Measurements from ENCODE around the gene ANAPC2. TPM values are rescaled to one million over a fixed set of nuclear protein-coding genes. Genes with fewer than 3 reads are reported as not detected.

ANAPC2 gene
- total and polyA plus RNA-seq, 4 experiments from 2014 or later = 3.2 to 125 (median 60.8) TPM

DNA sequence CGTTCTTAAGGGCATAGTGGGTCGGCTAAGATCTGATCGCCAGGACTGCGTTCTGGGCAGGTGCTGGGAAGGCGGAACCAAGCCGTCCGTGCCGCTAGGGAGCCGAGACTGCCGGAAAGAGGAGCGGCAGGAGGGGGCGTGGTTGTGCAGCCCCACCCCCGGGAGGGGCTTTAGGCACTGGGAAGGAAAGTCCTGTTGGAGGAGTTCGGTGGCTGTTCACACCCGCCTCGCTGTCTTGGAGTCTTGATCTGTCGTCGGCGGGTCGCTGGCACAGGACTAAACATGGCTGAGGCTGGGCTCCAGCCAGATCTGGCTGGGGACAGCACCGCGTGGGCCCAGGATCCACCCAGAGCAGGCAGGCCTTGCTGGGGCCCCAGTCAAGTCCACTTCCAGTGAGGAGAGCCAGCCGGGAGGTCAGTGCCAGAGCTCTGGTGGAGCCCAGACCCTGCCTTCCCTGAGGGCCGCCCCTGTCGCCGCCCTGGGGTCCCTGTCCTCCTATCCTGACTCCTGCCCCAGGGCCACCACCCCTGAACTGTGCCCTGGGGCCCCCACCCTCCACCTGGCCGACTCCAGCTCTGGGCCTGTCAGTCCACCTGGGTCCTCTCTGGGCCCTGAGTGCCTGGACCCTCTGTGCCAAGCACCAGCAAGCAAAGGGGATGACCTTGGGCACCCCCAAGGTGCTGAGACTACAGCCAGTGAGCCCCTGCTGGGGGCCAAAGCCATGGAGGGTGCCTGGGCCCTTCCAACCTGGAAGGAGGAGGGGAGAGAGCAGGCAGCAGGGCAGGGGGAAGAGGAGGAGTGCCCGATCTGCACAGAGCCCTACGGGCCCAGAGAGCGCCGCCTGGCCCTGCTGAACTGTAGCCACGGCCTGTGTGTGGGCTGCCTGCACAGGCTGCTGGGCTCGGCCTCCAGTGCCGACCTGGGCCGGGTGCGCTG lies 29.2 kb upstream of the ANAPC2 start:
- ChIA-PET POLR2A (ENCODE audit: partially characterized antibody) (interaction anchor here (0.9 to 6.8 kb wide), 4 partner anchors 17 to 105 kb away, joined by 3 to 61 read pairs (median 5); partner anchors contain the start of genes ANAPC2, SSNA1 and TPRN), CTCF (ENCODE audit: partially characterized antibody) (no interaction called here)
- intact Hi-C loops (cut with micrococcal nuclease) = no loop called here
- H3K9me3 Mint-ChIP-seq = no peaks in the 10 kb centered on the region
- H3K27me3 ChIP-seq (ENCODE audit: insufficient read depth, low read length) = no peaks in the 10 kb centered on the region
- no peak overlapping the region for H3K27ac Mint-ChIP-seq
- H3K9me3 ChIP-seq (ENCODE audit: control insufficient read depth in 1 of 2, low read length in 2 of 2) = no peaks in the 10 kb centered on the region
- H3K36me3 Mint-ChIP-seq = no peaks in the 10 kb centered on the region
- no peak overlapping the region for H3K27ac ChIP-seq (ENCODE audit: low read depth, low read length)
- H3K4me3 Mint-ChIP-seq = peak overlapping the region in 1 of 8 donors; percentile 10
- DNase-seq = no peak
- H3K27me3 Mint-ChIP-seq = no peaks in the 10 kb centered on the region
- H3K4me1 Mint-ChIP-seq = no peaks in the 10 kb centered on the region
- no peak overlapping the region for H3K4me3 ChIP-seq (ENCODE audit: low read length in 2 of 2)
- no peaks in the 10 kb centered on the region for H3K36me3 ChIP-seq (ENCODE audit: insufficient read depth, low read length)
- peaks cover 2% of the 10 kb centered on the region for H3K4me1 ChIP-seq (ENCODE audit: insufficient read depth, low read length)

DNA sequence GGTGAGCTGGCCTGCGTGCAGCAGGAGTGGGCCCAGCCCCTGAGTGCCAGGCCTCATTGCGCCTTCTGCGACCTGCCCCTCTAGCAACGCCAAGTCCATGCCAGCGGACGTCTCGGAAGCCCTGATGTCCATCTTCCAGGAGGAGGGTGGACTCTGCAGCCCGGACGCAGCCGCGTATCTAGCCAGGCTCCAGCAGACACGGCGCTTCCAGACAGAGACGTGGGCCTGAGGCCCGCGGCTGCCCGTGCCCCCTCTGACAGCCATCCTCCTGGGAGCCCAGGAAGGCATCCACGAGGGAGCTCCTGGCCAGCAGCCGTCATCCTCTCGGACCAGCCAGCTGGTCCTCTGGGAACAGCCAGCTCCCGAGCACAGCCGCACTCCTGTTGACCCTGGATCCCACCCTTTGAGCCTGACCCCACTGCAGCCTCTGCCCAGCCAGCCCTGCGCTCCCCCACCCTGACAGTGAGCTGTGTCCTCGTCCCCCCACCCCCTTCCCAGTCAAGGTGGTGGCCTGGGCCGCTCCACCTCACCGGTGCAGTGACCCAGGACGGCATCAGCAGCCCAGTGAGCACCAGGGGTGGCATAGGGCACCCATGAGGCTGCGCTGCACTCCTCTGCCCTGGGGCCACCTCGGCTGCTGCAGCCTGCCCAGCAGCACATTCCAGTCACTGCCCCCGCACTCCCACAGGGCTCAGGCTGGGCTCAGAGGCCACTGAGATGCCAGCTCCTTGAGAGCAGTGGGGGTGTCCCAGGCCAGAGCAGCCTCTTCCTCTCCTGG lies 28.0 kb upstream of the ANAPC2 start:
- no peaks in the 10 kb centered on the region for H3K36me3 Mint-ChIP-seq
- Histone ChIP-seq H3K27ac (ENCODE audit: low read depth, low read length) (no peak overlapping the region), H3K4me1 (ENCODE audit: insufficient read depth, low read length) (no peaks in the 10 kb centered on the region), H3K4me3 (ENCODE audit: low read length in 2 of 2) (no peak overlapping the region), H3K36me3 (ENCODE audit: insufficient read depth, low read length) (no peaks in the 10 kb centered on the region), H3K27me3 (ENCODE audit: insufficient read depth, low read length) (no peaks in the 10 kb centered on the region), H3K9me3 (ENCODE audit: control insufficient read depth in 1 of 2, low read length in 2 of 2) (no peaks in the 10 kb centered on the region)
- no peak overlapping the region for H3K4me3 Mint-ChIP-seq
- intact Hi-C loops (cut with micrococcal nuclease) = no loop called here
- no peaks in the 10 kb centered on the region for H3K9me3 Mint-ChIP-seq
- DNase-seq = no peak
- ChIA-PET CTCF (ENCODE audit: partially characterized antibody) (interaction anchor here (1.6 to 3.0 kb wide), 2 partner anchors 20 to 25 kb away, joined by 4 to 10 read pairs; no protein-coding TSS in a partner anchor), POLR2A (ENCODE audit: partially characterized antibody) (interaction anchor here (0.8 to 2.0 kb wide), 3 partner anchors 16 to 104 kb away, joined by 3 to 7 read pairs (median 3); partner anchors contain the start of gene TPRN)
- H3K27ac Mint-ChIP-seq = no peak overlapping the region
- no peaks in the 10 kb centered on the region for H3K27me3 Mint-ChIP-seq
- H3K4me1 Mint-ChIP-seq = no peaks in the 10 kb centered on the region

GRCh38 chr9:137215196-137215986 lies 27.0 kb upstream of the ANAPC2 start:
- no peaks in the 10 kb centered on the region for H3K9me3 Mint-ChIP-seq
- Histone ChIP-seq H3K4me3 (ENCODE audit: low read length in 2 of 2) (no peak overlapping the region), H3K27ac (ENCODE audit: low read depth, low read length) (no peak overlapping the region), H3K36me3 (ENCODE audit: insufficient read depth, low read length) (no peaks in the 10 kb centered on the region), H3K4me1 (ENCODE audit: insufficient read depth, low read length) (no peaks in the 10 kb centered on the region), H3K27me3 (ENCODE audit: insufficient read depth, low read length) (no peaks in the 10 kb centered on the region), H3K9me3 (ENCODE audit: control insufficient read depth in 1 of 2, low read length in 2 of 2) (no peaks in the 10 kb centered on the region)
- H3K36me3 Mint-ChIP-seq = no peaks in the 10 kb centered on the region
- intact Hi-C loops (cut with micrococcal nuclease) = no loop called here
- ChIA-PET POLR2A (ENCODE audit: partially characterized antibody) (interaction anchor here (0.8 to 1.6 kb wide), 2 partner anchors 10 to 30 kb away, joined by 3 to 7 read pairs; partner anchors contain the start of genes NDOR1 and TMEM203), CTCF (ENCODE audit: partially characterized antibody) (interaction anchor here (1.6 to 3.0 kb wide), 2 partner anchors 21 to 24 kb away, joined by 4 to 10 read pairs; no protein-coding TSS in a partner anchor)
- H3K4me3 Mint-ChIP-seq = no peak overlapping the region
- DNase-seq = no peak
- H3K4me1 Mint-ChIP-seq = peaks cover 0 to 1% (median 0%) of the 10 kb centered on the region in 4 donors
- no peaks in the 10 kb centered on the region for H3K27me3 Mint-ChIP-seq
- H3K27ac Mint-ChIP-seq = peak overlapping the region in 1 of 7 donors; percentile 27

GRCh38 chr9:137214620-137215019 lies 26.3 kb upstream of the ANAPC2 start:
- intact Hi-C loops (cut with micrococcal nuclease) = no loop called here
- H3K27ac ChIP-seq (ENCODE audit: low read depth, low read length) = no peak overlapping the region
- Mint-ChIP-seq H3K27ac (peak overlapping the region in 1 of 7 donors; percentile 27), H3K9me3 (no peaks in the 10 kb centered on the region), H3K4me1 (peaks cover 0 to 1% (median 0%) of the 10 kb centered on the region in 4 donors), H3K27me3 (no peaks in the 10 kb centered on the region), H3K36me3 (no peaks in the 10 kb centered on the region), H3K4me3 (no peak overlapping the region)
- no peak for DNase-seq
- no peaks in the 10 kb centered on the region for H3K27me3 ChIP-seq (ENCODE audit: insufficient read depth, low read length)
- H3K9me3 ChIP-seq (ENCODE audit: control insufficient read depth in 1 of 2, low read length in 2 of 2) = no peaks in the 10 kb centered on the region
- no peak overlapping the region for H3K4me3 ChIP-seq (ENCODE audit: low read length in 2 of 2)
- no peaks in the 10 kb centered on the region for H3K36me3 ChIP-seq (ENCODE audit: insufficient read depth, low read length)
- POLR2A ChIA-PET (ENCODE audit: partially characterized antibody) = interaction anchor here (1.6 kb wide), 1 partner anchor 9 kb away, joined by 7 read pairs; the partner anchor contains the start of genes NDOR1 and TMEM203
- CTCF ChIA-PET (ENCODE audit: partially characterized antibody) = interaction anchor here (3.0 kb wide), 1 partner anchor 22 kb away, joined by 10 read pairs; no protein-coding TSS in a partner anchor
- H3K4me1 ChIP-seq (ENCODE audit: insufficient read depth, low read length) = no peaks in the 10 kb centered on the region

DNA sequence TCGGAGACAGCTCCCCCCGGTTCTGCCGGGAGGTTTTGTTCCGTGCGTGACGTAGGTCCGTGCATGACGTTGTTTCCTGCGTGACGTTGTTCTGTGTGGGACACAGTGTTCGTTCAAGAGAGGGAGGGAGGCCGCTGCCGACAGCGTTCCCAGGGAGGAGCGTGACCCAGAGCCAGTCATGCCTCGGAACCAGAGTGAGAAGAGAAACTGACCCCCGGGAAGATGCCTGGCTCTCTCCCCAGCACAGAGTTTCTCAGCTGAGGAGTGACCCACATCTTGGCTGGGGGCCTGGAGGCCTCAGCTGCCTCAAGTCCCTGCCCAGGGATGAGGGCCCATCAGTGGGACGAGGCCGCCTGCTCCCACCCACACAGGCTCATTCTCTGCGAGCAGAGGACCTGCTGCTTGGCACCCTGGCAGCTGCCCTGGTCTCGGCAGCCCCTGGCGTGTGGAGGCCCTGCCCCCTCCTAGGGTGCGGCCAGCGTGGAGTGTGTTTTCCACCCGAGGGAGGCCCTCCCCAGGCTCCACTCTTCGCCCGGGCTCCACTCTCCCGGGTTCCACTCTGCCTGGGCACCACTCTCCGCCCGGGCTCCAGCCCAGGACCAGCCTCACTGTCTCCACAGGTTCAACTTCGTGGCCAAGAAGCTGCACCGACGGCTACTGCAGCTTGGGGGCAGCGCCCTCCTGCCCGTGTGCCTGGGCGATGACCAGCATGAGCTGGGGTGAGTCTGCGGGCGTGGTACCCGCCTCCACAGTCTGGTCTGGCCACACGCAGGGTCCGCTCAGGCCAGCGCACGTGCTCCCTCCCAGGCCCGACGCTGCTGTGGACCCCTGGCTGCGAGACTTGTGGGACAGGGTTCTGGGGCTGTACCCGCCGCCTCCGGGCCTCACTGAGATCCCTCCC lies 25.1 kb upstream of the ANAPC2 start:
- DNase-seq = no peak
- Mint-ChIP-seq H3K4me1 (peaks cover 0 to 4% (median 2%) of the 10 kb centered on the region in 4 donors), H3K27me3 (no peaks in the 10 kb centered on the region), H3K4me3 (no peak overlapping the region), H3K27ac (peak overlapping the region in 1 of 7 donors; percentile 27), H3K9me3 (no peaks in the 10 kb centered on the region), H3K36me3 (peaks cover 0 to 4% of the 10 kb centered on the region in 2 donors)
- POLR2A ChIA-PET (ENCODE audit: partially characterized antibody) = interaction anchor here (1.6 kb wide), 1 partner anchor 8 kb away, joined by 7 read pairs; the partner anchor contains the start of genes NDOR1 and TMEM203
- Histone ChIP-seq H3K4me1 (ENCODE audit: insufficient read depth, low read length) (no peaks in the 10 kb centered on the region), H3K36me3 (ENCODE audit: insufficient read depth, low read length) (no peaks in the 10 kb centered on the region), H3K27ac (ENCODE audit: low read depth, low read length) (no peak overlapping the region), H3K9me3 (ENCODE audit: control insufficient read depth in 1 of 2, low read length in 2 of 2) (no peaks in the 10 kb centered on the region), H3K27me3 (ENCODE audit: insufficient read depth, low read length) (no peaks in the 10 kb centered on the region), H3K4me3 (ENCODE audit: low read length in 2 of 2) (no peak overlapping the region)
- CTCF ChIA-PET (ENCODE audit: partially characterized antibody) = no interaction called here
- intact Hi-C loops (cut with micrococcal nuclease) = no loop called here

DNA sequence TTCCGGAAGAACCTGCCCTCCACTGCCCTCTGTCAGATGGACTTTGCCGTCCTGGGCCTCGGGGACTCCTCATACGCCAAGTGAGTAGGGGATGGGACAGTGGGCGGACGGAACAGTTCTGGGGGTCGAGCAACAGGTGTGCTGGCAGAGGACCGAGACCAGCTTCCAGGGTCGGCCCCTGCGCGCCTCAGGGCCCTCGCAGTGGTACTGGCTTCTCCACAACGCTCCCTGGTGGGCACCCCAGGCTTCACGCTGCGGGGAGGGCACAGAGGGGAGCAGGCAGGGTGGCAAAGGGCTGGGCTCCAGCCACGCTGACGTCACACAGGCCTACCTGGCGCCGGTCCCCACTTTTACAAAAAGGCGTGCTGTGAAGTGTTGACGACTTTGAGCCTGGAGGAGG lies 24.2 kb upstream of the ANAPC2 start:
- H3K36me3 Mint-ChIP-seq = peaks cover 2 to 6% of the 10 kb centered on the region in 2 donors
- H3K4me3 Mint-ChIP-seq = no peak overlapping the region
- H3K4me1 Mint-ChIP-seq = peaks cover under 1 to 7% (median 5%) of the 10 kb centered on the region in 4 donors
- no peaks in the 10 kb centered on the region for H3K9me3 Mint-ChIP-seq
- Histone ChIP-seq H3K27me3 (ENCODE audit: insufficient read depth, low read length) (no peaks in the 10 kb centered on the region), H3K9me3 (ENCODE audit: control insufficient read depth in 1 of 2, low read length in 2 of 2) (no peaks in the 10 kb centered on the region), H3K27ac (ENCODE audit: low read depth, low read length) (no peak overlapping the region), H3K36me3 (ENCODE audit: insufficient read depth, low read length) (no peaks in the 10 kb centered on the region), H3K4me1 (ENCODE audit: insufficient read depth, low read length) (no peaks in the 10 kb centered on the region), H3K4me3 (ENCODE audit: low read length in 2 of 2) (no peak overlapping the region)
- intact Hi-C loops (cut with micrococcal nuclease) = no loop called here
- ChIA-PET POLR2A (ENCODE audit: partially characterized antibody) (no interaction called here), CTCF (ENCODE audit: partially characterized antibody) (no interaction called here)
- DNase-seq = no peak
- no peak overlapping the region for H3K27ac Mint-ChIP-seq
- no peaks in the 10 kb centered on the region for H3K27me3 Mint-ChIP-seq
